Posterior cingulate gyrus (tissue), 11 donors: ENCODE measurements around the gene PROK1.
"Not testable (repeated sequence)": the region's sequence is repeated elsewhere in the genome, so short reads cannot be mapped to it uniquely, and the experiment has no call there.

ENCODE experiments used
- DNase-seq, 10 donors: peaks; one replicate each; pipeline versions ENCODE4 v3.0.0 to v3.0.0-alpha.2; 2020 to 2021; ENCODE audit warnings: mixed read lengths in 3 of 10
- intact Hi-C: fragments of 100-400 bp; cut with DNase I; formaldehyde crosslinking; loops from one replicate; pipeline ENCODE4 v1.15.1; 2023

The PROK1 gene, protein sequence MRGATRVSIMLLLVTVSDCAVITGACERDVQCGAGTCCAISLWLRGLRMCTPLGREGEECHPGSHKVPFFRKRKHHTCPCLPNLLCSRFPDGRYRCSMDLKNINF

DNA sequence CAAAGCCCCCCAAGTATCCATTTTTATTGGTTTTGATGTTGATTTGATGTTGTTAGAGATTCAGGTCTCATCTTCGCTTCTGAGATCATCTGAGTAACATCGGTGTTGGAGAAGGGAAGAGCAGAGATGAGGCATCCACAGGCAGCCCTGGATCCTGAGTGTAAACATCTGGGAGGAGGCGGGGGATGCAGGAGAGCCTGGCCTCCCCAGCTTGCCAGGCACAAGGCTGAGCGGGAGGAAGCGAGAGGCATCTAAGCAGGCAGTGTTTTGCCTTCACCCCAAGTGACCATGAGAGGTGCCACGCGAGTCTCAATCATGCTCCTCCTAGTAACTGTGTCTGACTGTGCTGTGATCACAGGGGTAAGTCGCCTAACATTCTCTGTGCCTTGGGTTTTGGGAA, at the start of gene PROK1:
PROK1 (plus strand) TSS at position 221 of the 400 bp plus-strand sequence; CDS start at position 289, 68 bp downstream.
- intact Hi-C loops = no loop called here
- DNase-seq = peak in 1 of 10 donors; percentile 49

DNA sequence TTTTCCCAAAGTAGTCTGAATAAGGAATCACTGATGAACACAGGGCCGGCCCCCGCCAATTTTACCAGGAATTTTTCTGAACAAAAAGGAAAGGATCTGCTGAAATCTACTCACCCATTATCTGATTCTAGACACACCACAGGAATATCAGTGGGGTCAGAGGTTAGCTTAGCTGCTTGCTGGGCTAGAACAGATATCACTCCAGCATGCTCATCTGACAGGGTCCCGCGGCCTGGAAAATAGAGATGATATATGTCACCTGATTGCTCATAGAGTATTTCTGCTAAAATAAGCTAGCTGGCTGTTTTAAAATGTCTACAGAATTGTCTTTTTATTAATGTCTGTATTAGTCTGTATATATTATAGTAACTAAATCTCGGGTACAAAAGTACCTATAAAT, 47.1 kb upstream of the PROK1 start:
- no peak for DNase-seq
- intact Hi-C loops = no loop called here

DNA sequence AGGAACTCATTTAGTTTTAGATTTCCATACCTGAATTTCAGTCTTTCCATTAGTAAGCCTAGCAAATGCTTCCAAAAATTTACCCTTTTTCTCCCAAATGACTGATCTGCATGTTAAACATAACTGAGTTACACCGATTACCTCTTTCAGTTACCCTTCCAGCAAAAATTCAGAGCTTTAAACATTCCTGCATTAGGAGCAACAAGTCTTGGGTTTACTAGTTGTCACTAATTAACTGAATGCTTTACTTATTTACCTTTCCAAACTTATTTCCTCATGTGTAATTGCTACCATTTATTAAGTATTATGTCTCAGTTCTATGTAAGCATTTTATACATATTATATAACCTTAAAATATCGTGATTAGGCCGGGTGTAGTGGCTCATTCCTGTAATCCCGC, 46.5 kb upstream of the PROK1 start:
- intact Hi-C loops = no loop called here
- DNase-seq = no peak

DNA sequence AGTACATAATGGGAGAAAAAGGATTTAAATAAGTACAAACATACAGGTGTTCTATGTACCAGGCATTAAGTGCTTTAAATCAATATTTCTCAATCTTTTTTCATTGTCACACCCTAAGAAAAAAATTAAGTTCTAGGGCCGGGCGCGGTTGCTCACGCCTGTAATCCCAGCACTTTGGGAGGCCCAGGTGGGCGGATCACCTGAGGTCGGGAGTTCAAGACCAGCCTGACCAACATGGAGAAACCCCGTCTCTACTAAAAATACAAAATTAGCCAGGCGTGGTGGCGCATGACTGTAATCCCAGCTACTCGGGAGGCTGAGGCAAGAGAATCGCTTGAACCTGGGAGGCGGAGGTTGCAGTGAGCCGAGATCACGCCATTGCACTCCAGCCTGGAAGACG, 44.5 kb upstream of the PROK1 start:
- intact Hi-C loops = loop anchor here (5.0 kb wide), 1 partner anchor 204 kb away; no protein-coding TSS in a partner anchor
- DNase-seq = peak in 1 of 10 donors; percentile 25

DNA sequence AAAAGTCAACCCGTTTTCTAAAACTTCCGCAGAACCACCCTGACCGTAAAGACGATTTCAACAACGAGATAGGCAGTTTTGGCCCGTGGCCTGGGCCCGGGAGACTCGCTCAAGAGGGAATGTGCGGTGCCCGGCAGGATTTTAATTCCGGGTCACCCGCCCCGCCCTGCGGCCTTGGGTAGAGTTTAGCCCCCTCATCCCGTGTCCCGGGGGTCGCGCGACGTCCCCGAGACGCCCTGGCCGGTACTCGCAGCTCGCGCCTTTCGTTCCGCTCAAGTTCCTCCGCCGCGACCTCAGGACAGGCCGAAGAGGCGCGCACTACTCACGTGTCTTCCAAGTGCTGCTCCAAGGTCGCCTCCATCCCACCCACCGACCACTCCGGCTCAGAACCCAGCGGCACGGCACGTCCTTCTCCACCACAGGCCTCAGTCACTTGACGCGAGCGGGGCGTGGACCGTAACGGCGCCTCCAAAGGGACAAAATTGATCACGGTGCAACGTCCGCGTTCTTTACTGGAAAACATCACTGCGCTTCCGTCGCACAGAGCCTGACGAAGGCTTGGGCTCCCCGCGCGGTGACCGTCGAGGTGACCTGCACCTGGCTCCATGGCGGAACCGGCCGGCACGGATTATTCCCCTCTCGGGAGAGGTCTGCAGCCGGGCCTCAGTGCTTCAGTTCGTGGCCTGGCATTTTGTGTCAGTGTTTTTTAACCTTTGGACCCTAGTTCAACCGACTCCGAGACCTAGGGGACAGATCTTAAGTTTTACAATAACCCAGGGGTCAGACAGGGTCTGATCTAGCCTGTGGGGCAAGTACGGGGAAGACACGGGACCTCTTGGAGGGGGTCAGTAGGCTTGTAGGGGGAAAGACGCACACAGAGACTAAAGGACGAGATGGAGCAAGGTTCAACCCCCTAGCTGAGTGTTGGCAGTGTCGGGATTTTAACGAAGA, 43.4 kb upstream of the PROK1 start, which contains the start of gene LAMTOR5:
LAMTOR5 (minus strand) TSS at position 435 of the 951 bp plus-strand sequence; CDS start at position 361, 74 bp downstream.
- peak; percentile 89 to 99 (median 93) for DNase-seq
- intact Hi-C loops = loop anchor here (1.0 to 5.0 kb wide), 2 partner anchors 69 to 205 kb away; no protein-coding TSS in a partner anchor

DNA sequence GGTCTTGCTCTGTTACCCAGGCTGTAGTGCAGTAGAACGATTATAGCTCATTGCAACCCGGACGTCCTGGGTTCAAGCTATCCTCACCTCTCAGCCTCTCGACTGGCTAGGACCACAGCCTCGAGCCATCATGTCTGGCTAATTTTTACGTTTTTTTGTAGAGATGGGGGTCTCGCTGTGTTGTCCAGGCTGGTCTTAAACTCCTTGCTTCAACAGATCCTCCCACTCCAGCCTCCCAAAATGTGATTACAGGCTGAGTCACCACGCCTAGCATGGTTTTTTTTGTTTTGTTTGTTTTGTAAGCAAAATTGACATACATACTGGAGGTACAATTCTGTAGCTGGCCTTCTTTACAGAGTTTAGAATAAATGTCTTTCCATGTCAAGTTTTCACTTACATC, 42.5 kb upstream of the PROK1 start:
- intact Hi-C loops = loop anchor here (5.0 kb wide), 1 partner anchor 206 kb away; no protein-coding TSS in a partner anchor
- no peak for DNase-seq

DNA sequence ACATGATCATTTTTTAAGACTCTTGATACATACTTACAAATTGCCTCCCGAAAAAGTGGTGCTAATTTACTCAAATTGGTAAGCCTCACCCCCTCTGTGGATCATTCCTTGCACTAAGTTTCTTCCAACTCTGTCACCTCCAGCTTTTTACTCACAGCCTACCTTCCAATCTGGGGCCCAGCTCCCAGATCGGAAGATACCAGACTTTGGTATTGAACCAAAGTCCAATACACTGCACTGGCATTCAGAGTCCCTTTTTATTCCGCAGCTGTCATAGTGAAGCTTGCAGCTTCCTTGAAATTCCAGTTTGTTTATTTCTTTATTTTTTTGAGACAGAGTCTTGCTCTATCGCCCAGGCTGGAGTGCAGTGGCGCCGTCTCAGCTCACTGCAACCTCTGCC, 41.6 kb upstream of the PROK1 start:
- no peak for DNase-seq
- intact Hi-C loops = loop anchor here (5.0 kb wide), 1 partner anchor 207 kb away; no protein-coding TSS in a partner anchor

DNA sequence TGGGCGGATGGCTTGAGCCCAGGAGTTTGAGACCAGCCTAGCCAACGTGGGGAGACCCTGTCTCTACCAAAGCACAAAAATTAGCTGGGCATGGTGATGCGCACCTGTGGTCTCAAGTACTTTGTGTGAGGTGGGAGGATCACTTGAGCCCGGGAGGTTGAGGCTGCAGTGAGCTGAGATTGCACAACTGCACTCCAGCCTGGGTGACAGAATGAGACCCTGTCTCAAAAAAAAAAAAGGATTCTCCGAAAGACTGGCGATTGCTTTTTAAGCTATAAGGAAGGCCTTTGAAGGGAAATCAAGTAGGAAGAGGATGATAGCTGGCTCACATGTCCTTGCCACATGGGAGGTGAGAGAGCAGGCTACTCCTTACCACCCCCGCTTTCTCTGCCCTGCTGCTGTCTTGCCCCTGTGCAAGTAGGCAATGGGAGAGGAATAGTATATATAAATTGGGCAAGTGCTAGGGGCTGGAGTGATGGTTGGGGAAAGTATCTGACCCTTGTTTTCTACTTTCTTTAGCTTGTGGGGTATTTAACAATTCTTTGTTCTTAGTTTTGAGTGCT, 39.7 kb upstream of the PROK1 start:
- DNase-seq = no peak
- intact Hi-C loops = no loop called here

DNA sequence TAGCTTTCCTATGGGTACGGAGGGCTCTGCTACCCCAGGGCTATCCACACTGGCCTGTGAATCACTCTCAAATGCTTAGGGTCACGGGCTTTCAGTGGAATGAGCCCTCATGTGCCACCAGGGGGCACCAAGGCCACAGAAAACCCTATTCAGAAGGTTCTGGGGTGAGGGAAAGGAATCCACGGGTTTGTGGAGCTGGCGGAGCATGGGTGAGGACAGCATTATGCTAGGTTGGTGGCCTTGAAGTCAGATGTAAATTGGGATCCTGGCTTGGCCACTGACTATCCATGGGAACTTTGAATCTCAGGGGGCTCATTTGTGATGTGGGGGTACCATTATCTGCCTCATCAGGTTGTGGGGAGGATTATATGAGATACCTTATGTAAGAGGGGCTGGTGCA, 38.4 kb upstream of the PROK1 start:
- peak; percentile 28 to 93 (median 65) for DNase-seq
- intact Hi-C loops = loop anchor here (1.0 kb wide), 1 partner anchor 48 kb away; no protein-coding TSS in a partner anchor

DNA sequence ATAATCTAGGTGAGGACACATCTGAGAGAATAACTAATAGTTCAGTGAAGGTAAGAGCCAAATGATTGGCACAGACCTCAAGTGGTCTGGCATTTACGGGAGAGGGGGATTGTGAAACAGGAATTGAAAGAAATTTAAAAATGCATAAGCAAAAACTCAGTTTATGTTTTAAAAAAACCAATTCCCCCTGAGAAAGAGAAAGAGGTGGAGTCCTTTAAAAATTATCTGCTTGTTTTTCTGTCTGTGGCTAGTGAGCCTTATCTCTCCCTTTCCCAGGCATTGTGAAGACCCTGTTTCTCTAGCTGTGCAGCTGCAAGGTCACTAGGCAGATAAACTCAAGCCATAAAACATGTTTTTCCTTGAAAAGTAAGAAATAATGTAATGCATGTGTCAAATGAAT, 37.9 kb upstream of the PROK1 start:
- intact Hi-C loops, DNase-seq: not testable (repeated sequence)

DNA sequence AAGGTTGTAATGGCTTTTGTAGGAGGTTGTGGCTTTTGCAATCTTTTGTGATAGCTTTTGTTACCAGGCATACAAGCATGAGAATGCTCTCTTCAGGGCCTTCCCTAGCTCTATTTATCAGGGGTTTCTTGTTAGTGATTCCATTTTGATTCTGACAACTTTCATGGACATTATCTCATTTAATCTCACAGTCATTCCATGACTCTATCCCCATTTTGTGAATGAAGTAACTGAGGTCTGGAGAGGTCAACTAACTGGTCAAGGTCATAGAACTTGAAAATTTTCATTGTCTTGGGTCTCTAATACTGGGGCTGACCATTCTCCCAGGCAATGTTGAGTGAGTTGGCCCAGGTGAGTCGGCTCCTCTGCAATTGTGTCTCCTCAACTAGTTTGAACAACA, 32.2 kb upstream of the PROK1 start:
- no peak for DNase-seq
- intact Hi-C loops = no loop called here

DNA sequence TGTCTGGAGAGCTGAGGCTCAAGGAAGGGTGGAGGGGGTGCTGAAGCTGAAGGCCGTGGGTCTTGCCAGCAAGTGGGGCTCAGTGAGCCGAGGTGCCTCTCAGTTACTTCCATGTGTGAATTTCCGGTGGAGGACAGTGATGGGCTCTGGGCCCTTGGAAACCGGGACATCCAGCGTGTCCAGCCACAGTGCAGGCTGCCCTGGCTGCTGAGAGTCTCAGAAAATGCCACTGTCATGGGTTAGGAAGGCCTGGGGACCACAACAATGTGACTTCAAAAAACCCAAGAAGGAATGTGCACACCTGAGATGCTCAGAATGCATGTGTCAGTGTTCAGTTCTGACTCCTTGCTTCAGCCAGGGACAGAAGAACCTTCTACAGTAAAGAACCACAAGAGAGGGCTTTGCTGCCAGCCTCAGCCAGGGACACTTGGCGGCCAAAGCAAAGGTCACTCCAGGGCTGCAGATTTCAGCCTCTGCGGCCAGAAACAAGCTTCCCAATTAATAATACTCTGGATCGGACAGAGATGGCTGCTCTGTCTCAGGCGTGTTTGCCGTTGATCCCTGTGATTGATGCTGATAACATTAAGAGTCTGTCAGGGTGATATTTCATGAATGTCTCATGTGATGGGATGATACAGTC, 30.8 kb upstream of the PROK1 start:
- intact Hi-C loops = no loop called here
- DNase-seq = peak in 1 of 10 donors; percentile 39

DNA sequence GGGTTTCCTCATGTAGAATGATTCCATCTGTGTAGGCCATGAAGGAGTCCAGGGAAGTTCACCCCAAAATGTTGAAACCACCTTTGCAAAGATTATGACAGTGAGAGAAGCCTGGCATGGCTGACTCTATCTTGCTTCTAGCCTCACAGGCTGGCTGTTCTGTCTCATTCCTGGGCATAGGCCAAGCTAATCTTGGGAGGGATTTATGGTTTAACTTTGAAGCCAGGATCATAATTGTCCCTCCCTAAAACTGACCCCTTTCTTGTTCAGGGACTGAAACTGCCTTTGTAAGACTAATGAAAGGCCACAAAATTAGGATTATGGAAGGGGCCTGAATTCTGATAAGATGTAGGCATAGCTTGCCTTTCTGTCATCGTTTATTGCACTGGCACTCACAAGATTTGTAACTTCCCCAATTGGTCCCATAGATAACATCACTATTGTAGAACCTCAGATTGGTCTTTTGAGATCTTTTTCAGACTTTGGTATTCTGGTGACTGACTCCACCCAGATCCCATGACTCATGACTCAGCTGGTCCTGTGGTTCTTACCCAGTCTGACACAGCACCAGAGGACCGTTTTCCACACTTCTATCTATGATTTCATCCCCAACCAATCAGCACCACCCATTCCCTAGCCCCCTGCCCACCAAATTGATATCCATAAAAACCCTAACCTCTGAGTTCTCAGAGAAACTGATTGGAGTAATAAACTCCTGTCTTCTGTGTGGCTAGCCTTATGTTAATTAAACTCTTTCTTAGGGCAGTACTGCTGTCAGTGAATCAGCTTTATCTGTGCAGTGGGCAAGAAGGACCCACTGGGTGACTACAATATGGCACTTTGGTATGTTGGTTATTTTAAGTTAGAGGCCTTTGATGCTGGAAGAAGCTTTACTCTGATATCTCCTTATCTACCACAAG, 29.8 kb upstream of the PROK1 start:
- DNase-seq = no peak
- intact Hi-C loops = no loop called here

DNA sequence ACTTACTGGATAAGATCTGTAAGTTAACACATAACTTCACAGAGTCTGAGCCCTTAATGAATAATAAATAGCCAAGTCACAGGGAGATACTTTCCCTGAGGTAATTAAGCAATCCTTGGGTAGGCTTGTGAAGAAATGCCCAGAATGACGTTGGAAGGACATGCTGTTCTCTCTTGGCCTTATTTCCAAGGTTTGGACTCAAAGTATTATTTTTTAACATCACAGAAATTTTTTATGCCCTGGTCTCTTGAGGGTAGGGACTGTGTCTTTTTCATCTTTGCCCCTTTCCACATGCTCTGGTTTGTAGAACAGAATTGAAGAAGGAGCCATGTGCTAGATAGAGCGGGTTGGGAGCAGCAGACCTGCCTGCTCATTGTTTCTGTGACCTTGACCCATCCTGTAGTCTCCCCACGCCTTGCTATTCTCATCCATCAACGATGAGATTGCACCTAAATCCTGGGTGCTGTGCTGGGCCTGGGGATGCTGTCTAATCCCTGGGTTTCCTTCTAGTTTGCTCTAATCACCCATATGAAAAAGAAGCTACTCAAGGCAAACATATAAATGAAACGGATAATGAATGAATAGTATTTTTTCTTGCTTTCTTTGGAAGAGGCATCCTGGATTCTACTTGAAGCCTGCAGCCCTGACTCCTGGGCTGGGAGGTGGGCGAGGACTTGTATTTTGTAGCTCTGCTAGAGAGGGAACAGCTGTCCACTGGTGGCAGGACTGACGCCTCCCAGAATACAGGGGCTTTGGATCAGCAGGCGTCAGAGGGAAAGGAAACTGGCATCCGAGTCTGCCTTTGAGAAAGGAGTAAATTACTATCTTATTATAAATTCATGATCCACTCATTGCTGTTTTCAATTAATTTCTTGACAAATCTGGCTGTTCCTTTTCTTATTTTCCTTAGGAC, 26.0 kb upstream of the PROK1 start:
- intact Hi-C loops = no loop called here
- peak in 1 of 10 donors; percentile 62 for DNase-seq

DNA sequence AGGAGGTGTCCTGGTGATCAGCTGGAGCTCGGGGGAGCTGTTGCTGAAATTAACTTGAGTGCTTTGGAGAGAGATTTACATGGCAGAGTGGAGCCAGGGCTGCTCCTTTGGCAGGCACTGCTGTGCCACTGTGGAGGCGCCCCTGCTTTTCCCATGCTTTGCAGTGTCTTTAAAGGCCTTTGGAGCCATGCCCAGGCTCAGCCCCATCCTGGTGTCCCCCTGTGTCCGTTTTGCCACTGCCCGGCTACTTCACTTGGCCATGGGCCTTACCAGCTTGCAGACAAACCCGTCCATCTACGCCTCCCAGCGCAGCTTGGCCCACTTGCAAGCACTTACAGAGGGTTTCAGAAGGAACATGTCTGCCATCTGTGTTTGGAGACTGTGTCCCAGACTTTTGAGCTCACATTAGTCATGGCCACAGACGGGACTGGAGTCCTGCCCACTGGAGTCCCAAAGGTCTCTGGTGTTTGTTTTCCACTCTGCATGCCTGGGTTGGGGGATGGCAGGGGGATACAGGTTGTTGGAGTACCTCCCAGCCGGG, 25.3 kb upstream of the PROK1 start:
- peak in 6 of 10 donors; percentile 12 to 86 (median 50) for DNase-seq

DNA sequence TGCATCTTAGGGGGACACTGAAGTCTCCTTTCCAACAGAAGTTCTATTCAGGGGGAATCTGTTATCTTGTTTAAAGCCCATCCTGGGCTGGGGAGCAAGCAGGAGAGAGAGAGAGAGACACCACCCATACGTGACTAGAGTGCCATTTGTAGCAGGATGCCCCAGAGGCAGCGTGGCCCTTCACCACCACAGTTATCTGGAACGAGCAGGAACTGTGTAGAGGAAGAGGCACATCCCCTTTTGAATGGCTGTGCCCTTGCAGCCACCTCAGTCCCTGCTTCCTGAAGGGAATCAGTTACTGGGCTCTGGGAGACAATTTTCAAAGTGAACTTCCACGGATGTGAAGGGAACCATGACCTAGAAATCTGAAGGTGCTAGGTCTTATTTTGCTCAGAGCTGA, 24.1 kb upstream of the PROK1 start:
- no peak for DNase-seq
- intact Hi-C loops = no loop called here

More for the DNA sequence above, 25.3 kb upstream of the PROK1 start:
- intact Hi-C loops = no loop called here

DNA sequence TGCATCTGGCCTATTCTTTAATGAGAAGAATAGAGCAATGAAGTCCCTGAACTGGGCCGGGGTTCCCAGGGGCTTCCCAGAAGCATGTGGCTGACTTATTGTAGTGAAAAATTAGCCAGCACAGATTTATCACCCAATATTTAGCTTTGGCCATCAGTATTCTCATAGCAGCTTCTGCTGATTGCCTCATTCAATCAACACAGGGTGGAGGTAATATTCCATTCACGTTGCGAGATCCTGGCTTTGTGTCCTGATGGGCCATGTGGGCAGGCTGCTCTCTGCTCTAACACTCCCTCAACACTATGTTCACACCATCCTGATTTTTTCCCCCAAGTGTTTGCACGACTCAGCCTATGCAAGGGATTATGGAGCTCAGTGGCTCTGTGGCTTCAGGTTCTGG, 22.0 kb upstream of the PROK1 start:
- no peak for DNase-seq
- intact Hi-C loops = no loop called here

DNA sequence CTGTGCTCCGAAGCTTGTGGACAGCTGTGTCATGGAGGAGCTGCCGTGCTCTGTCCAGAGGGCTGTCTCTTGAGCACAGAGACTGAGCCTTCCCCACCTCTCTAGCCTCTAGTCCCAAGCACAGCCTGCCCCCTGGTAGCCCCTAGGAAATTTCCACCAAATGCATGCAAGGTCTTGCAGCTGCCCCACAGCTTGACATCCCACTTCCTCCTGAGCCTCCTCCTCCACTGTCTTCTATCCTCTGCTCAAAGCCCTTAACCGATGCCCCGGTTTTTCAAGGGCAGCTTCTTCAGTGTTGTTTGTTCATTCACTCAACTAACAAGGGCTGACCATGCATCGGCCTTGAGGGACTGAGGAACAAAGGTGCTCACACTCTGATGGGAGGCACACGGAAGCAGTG, 20.6 kb upstream of the PROK1 start:
- intact Hi-C loops = no loop called here
- DNase-seq = no peak
